Measurements from ENCODE around the gene POU2AF1. TPM values are rescaled to one million over a fixed set of nuclear protein-coding genes. Genes with fewer than 3 reads are reported as not detected.

POU2AF1 gene
- total RNA-seq, 1 donor from 2014 or later: not detected

- Mint-ChIP-seq H3K27me3 (ENCODE audit: low read depth) (peaks cover 46% of the 10 kb centered on the region), H3K4me3 (no peak overlapping the region), H3K4me1 (peaks cover 48% of the 10 kb centered on the region), H3K27ac (no peak overlapping the region), H3K36me3 (no peaks in the 10 kb centered on the region), H3K9me3 (no peaks in the 10 kb centered on the region)
- TF ChIP-seq, protein P1, sequence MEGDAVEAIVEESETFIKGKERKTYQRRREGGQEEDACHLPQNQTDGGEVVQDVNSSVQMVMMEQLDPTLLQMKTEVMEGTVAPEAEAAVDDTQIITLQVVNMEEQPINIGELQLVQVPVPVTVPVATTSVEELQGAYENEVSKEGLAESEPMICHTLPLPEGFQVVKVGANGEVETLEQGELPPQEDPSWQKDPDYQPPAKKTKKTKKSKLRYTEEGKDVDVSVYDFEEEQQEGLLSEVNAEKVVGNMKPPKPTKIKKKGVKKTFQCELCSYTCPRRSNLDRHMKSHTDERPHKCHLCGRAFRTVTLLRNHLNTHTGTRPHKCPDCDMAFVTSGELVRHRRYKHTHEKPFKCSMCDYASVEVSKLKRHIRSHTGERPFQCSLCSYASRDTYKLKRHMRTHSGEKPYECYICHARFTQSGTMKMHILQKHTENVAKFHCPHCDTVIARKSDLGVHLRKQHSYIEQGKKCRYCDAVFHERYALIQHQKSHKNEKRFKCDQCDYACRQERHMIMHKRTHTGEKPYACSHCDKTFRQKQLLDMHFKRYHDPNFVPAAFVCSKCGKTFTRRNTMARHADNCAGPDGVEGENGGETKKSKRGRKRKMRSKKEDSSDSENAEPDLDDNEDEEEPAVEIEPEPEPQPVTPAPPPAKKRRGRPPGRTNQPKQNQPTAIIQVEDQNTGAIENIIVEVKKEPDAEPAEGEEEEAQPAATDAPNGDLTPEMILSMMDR (IDR thresholded peaks at IDR 0.05; ENCODE audit: unreplicated experiment): no peak
- DNase-seq (ENCODE audit: low spot score in 2 of 2, unreplicated experiment in 2 of 2): no peak
Observed at GRCh38 chr11:111306321-111306720, 72.8 kb downstream of the POU2AF1 start.

DNA sequence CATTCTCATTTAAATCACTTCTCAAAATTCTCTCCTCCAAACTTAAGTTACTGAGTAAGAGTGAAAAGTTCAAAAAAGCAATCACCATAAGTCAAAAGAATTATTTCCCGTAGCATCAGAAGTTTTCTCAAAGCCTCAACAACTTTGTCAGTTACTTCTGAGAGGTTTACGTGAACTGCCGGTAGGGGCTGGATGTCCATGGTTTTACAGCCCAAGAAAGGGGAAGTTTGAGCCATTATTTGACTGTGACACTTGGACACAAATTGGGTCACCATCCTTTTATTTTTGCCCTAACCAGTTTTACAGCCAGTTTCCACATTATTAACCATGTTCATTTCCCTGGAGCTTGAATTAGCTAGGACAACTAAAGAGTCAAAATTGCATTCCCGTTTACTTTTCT lies 73.2 kb downstream of the POU2AF1 start:
- no peak for DNase-seq (ENCODE audit: low spot score in 2 of 2, unreplicated experiment in 2 of 2)
- Mint-ChIP-seq H3K27ac (no peak overlapping the region), H3K4me3 (no peak overlapping the region), H3K4me1 (peaks cover 48% of the 10 kb centered on the region), H3K36me3 (no peaks in the 10 kb centered on the region), H3K27me3 (ENCODE audit: low read depth) (peaks cover 50% of the 10 kb centered on the region), H3K9me3 (no peaks in the 10 kb centered on the region)
- TF ChIP-seq, protein P1 (IDR thresholded peaks at IDR 0.05; ENCODE audit: unreplicated experiment): no peak

DNA sequence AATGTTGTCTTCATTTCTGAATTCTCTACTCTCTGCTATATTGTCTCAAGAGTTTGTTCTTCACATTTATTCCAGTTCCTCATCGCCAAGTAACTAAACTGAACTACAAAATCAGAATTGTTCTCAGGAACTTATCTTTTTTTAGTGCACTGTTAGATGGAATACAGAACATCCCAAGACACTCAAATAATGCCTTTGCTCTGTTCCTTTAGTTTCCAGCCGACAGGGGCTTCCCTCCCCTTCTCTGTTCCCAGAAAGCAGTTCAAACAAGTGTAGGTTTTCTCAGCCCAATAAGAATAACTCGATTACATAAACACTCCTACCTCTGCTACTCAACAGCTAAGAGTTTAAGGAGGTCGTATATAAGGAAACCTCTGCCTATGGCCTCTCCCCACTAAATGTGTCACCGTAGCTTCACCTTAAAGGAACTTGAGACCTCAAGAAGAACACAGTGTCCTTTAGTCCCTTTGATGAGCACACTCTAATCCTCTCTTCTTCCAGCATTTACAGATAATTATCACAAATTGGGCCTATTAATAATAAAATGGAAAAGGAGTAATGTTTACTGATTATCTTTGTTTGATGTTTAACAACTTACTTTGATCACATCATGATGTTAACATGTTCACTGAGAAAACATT lies 73.8 kb downstream of the POU2AF1 start:
- Mint-ChIP-seq H3K4me1 (peaks cover 47% of the 10 kb centered on the region), H3K27ac (no peak overlapping the region), H3K9me3 (no peaks in the 10 kb centered on the region), H3K27me3 (ENCODE audit: low read depth) (peaks cover 51% of the 10 kb centered on the region), H3K36me3 (no peaks in the 10 kb centered on the region), H3K4me3 (no peak overlapping the region)
- TF ChIP-seq, protein P1 (IDR thresholded peaks at IDR 0.05; ENCODE audit: unreplicated experiment): no peak
- DNase-seq (ENCODE audit: low spot score in 2 of 2, unreplicated experiment in 2 of 2): no peak

DNA sequence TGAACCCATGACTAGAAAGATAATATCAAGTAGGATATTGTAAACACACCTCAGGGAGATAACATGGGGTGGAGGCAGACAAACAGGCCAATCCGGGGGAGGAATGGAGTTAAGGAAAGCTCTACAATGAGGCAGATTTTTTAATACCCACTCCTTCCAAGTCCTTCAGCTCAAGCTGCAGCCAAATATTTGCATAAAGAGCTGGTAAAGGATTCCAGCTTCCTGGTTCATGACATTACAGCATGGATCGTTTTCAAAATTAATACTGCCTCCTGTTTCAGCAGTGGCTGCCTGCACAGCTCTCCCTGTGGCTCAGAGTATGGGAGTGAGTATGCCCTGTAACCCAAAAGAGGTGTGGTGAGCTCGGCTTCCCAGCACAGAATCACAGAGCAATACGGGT lies 75.6 kb downstream of the POU2AF1 start:
- Mint-ChIP-seq H3K9me3 (no peaks in the 10 kb centered on the region), H3K4me3 (no peak overlapping the region), H3K36me3 (no peaks in the 10 kb centered on the region)

GRCh38 chr11:111302298-111302697 lies 76.8 kb downstream of the POU2AF1 start:
- TF ChIP-seq, protein P1 (IDR thresholded peaks at IDR 0.05; ENCODE audit: unreplicated experiment): no peak
- Mint-ChIP-seq H3K27ac (peak overlapping the region; percentile 60), H3K36me3 (peaks cover 2% of the 10 kb centered on the region), H3K27me3 (ENCODE audit: low read depth) (peaks cover 51% of the 10 kb centered on the region), H3K4me3 (no peak overlapping the region), H3K9me3 (no peaks in the 10 kb centered on the region), H3K4me1 (peaks cover 52% of the 10 kb centered on the region)
- DNase-seq (ENCODE audit: low spot score in 2 of 2, unreplicated experiment in 2 of 2): no peak

More for the DNA sequence above, 75.6 kb downstream of the POU2AF1 start:
- Mint-ChIP-seq H3K4me1 (peaks cover 53% of the 10 kb centered on the region), H3K27ac (peak overlapping the region; percentile 83), H3K27me3 (ENCODE audit: low read depth) (peaks cover 50% of the 10 kb centered on the region)
- TF ChIP-seq, protein P1 (IDR thresholded peaks at IDR 0.05; ENCODE audit: unreplicated experiment): no peak
- no peak for DNase-seq (ENCODE audit: low spot score in 2 of 2, unreplicated experiment in 2 of 2)

Small RNA genes lying within 50 kb of the gene (microRNA-seq; reads per million reads assigned to microRNA genes)
- gene MIR4491: not detected

Other genes starting within 250 kb of the POU2AF1 start
- gene POU2AF2, start 133.6 kb downstream of the POU2AF1 start, total RNA-seq: not detected in 3 replicates
- 3.0 to 4.1 TPM (median 3.4 TPM) in 3 replicates for gene POU2AF3, start 80.7 kb downstream of the POU2AF1 start, total RNA-seq
- not detected in 3 replicates for gene BTG4, start 133.1 kb upstream of the POU2AF1 start, total RNA-seq
- not detected in 3 replicates for gene HOATZ, start 135.5 kb upstream of the POU2AF1 start, total RNA-seq
- 12.5 to 15.3 TPM (median 12.5 TPM) in 3 replicates for gene LAYN, start 161.4 kb upstream of the POU2AF1 start, total RNA-seq
- gene SIK2, start 223.2 kb upstream of the POU2AF1 start, total RNA-seq: 17.1 to 18.7 TPM (median 17.1 TPM) in 3 replicates